WTC11 (cell line): ENCODE results near the gene MARCKSL1. TPM values are rescaled to one million over a fixed set of nuclear protein-coding genes. Genes with fewer than 3 reads are reported as not detected.

Source experiments
- ATAC-seq: fragments of 200-7000 bp; cut with Tn5 transposase; 2 replicates; pipeline ENCODE4 v1.10.0; 2021; ENCODE audit warnings: mild to moderate bottlenecking, moderate library complexity
- CTCF ChIA-PET: fragments of 300-600 bp; sonication (Branson Sonifier 250); formaldehyde crosslinking; loops from one replicate; lab custom pipeline; 2021; ENCODE audit warnings: antibody characterized with exemption; lab: Charles Lee
- POLR2A ChIA-PET: fragments of 350-600 bp; sonication (Branson Sonifier 250); formaldehyde crosslinking; loops from one replicate; lab custom pipeline; 2021; ENCODE audit warnings: antibody characterized with exemption; lab: Charles Lee
- DNase-seq: peaks from one replicate; pipeline ENCODE4 v3.0.0; 2021; ENCODE audit warnings: low spot score
- H3K27ac Mint-ChIP-seq: 2 replicates; pipeline ENCODE4 v1.8.0; 2021; ENCODE audit warnings: mixed read lengths
- H3K27me3 Mint-ChIP-seq: 2 replicates; pipeline ENCODE4 v1.8.0; 2021; ENCODE audit warnings: low read depth, mild to moderate bottlenecking, moderate library complexity, mixed read lengths
- H3K36me3 Mint-ChIP-seq: 2 replicates; pipeline ENCODE4 v1.8.0; 2021; ENCODE audit warnings: mixed read lengths
- H3K4me1 Mint-ChIP-seq: 2 replicates; pipeline ENCODE4 v1.8.0; 2022; ENCODE audit warnings: mixed read lengths
- H3K4me3 Mint-ChIP-seq: 2 replicates; pipeline ENCODE4 v1.8.0; 2021; ENCODE audit warnings: mild to moderate bottlenecking, moderate library complexity, mixed read lengths
- H3K9me3 Mint-ChIP-seq: 2 replicates; pipeline ENCODE4 v1.8.0; 2021; ENCODE audit warnings: mixed read lengths
- ARID4B ChIP-seq: sonication (generic); formaldehyde crosslinking; IDR thresholded peaks from 2 replicates; pipeline ENCODE4 v1.8.0; 2023; ENCODE audit warnings: missing genetic modification reagents, mild to moderate bottlenecking, borderline replicate concordance
- ESRRA ChIP-seq: sonication (generic); formaldehyde crosslinking; IDR thresholded peaks from 2 replicates; pipeline ENCODE4 v1.8.1; 2022; ENCODE audit warnings: mild to moderate bottlenecking, missing genetic modification reagents, borderline replicate concordance
- FOXK1 ChIP-seq: sonication (generic); formaldehyde crosslinking; IDR thresholded peaks from 2 replicates; pipeline ENCODE4 v1.8.0; 2022; ENCODE audit warnings: mild to moderate bottlenecking, moderate library complexity, missing genetic modification reagents
- HMGA2 ChIP-seq: fragments of 250-450 bp; sonication (Bioruptor Pico); IDR thresholded peaks from 2 replicates; pipeline ENCODE4 v1.4.0; 2021; ENCODE audit warnings: mild to moderate bottlenecking, moderate library complexity
- HMGXB4 ChIP-seq: sonication (generic); formaldehyde crosslinking; IDR thresholded peaks from 2 replicates; pipeline ENCODE4 v1.8.1; 2023; ENCODE audit warnings: mild to moderate bottlenecking, moderate library complexity, missing genetic modification reagents
- JAZF1 ChIP-seq: fragments of 250-450 bp; sonication (Bioruptor Pico); IDR thresholded peaks from 2 replicates; pipeline ENCODE4 v1.9.0; 2021; ENCODE audit warnings: moderate library complexity, mild to moderate bottlenecking, inconsistent platforms
- NFYB ChIP-seq: sonication (generic); formaldehyde crosslinking; conservative IDR thresholded peaks from 2 replicates; pipeline ENCODE4 v1.8.0; 2022; ENCODE audit warnings: low read depth, missing genetic modification reagents
- PRRX2 ChIP-seq: fragments of 250-450 bp; sonication (Bioruptor Pico); IDR thresholded peaks from 2 replicates; pipeline ENCODE4 v1.8.0; 2021; ENCODE audit warnings: mild to moderate bottlenecking
- RELA ChIP-seq: sonication (generic); formaldehyde crosslinking; IDR thresholded peaks from 2 replicates; pipeline ENCODE4 v1.8.1; 2022; ENCODE audit warnings: missing genetic modification reagents, mild to moderate bottlenecking, borderline replicate concordance
- TEAD1 ChIP-seq: sonication (generic); formaldehyde crosslinking; IDR thresholded peaks from 2 replicates; pipeline ENCODE4 v1.8.0; 2022; ENCODE audit warnings: mild to moderate bottlenecking, missing genetic modification reagents
- ZBTB21 ChIP-seq: sonication (generic); formaldehyde crosslinking; IDR thresholded peaks from 2 replicates; pipeline ENCODE4 v1.8.1; 2023; ENCODE audit warnings: mild to moderate bottlenecking, missing genetic modification reagents, borderline replicate concordance
- ZMAT4 ChIP-seq: fragments of 250-450 bp; sonication (Bioruptor Pico); IDR thresholded peaks from 2 replicates; pipeline ENCODE4 v1.9.0; 2021; ENCODE audit warnings: mild to moderate bottlenecking
- ZNF121 ChIP-seq: sonication (generic); formaldehyde crosslinking; IDR thresholded peaks from 2 replicates; pipeline ENCODE4 v1.8.0; 2023; ENCODE audit warnings: missing genetic modification reagents
- ZNF138 ChIP-seq: sonication (generic); formaldehyde crosslinking; conservative IDR thresholded peaks from 2 replicates; pipeline ENCODE4 v1.8.1; 2022; ENCODE audit warnings: mild to moderate bottlenecking, moderate library complexity, missing genetic modification reagents
- ZNF423 ChIP-seq: fragments of 250-450 bp; sonication (Bioruptor Pico); IDR thresholded peaks from 2 replicates; pipeline ENCODE4 v2.1.2; 2022; ENCODE audit warnings: mild to moderate bottlenecking, moderate library complexity
- ZNF532 ChIP-seq: fragments of 250-450 bp; sonication (Bioruptor Pico); IDR thresholded peaks from 2 replicates; pipeline ENCODE4 v1.9.0; 2021; ENCODE audit warnings: mild to moderate bottlenecking, borderline replicate concordance
- total RNA-seq: library from RNA; stranded (reverse); gene quantifications from 3 replicates; pipeline ENCODE4 v1.2.3, GENCODE V29; 2021

Gene MARCKSL1
- total RNA-seq, 1 experiment from 2014 or later = 450 TPM

GRCh38 chr1:32372149-32372756 lies 36.2 kb upstream of the MARCKSL1 start:
- ChIA-PET CTCF (interaction anchor here (0.9 kb wide), 1 partner anchor 21 kb away, joined by 3 read pairs; no protein-coding TSS in a partner anchor), POLR2A (no interaction called here)
- TF ChIP-seq ZNF138 (CRISPR knock-in tag) = no peak
- no peak for TF ChIP-seq ZNF423 (CRISPR knock-in tag)
- TF ChIP-seq NFYB (CRISPR knock-in tag) = no peak
- no peak for TF ChIP-seq ZNF532
- Mint-ChIP-seq H3K9me3 (no peaks in the 10 kb centered on the region), H3K27me3 (no peaks in the 10 kb centered on the region), H3K4me3 (no peak overlapping the region), H3K27ac (no peak overlapping the region), H3K36me3 (peaks cover 59% of the 10 kb centered on the region), H3K4me1 (no peaks in the 10 kb centered on the region)
- DNase-seq (no peak), ATAC-seq (no peak)

GRCh38 chr1:32367912-32368635 lies 32.0 kb upstream of the MARCKSL1 start:
- Mint-ChIP-seq H3K4me1 (no peaks in the 10 kb centered on the region), H3K9me3 (no peaks in the 10 kb centered on the region), H3K27me3 (no peaks in the 10 kb centered on the region), H3K27ac (no peak overlapping the region), H3K4me3 (no peak overlapping the region), H3K36me3 (peaks cover 30% of the 10 kb centered on the region)
- DNase-seq (no peak), ATAC-seq (no peak)
- ChIA-PET POLR2A (no interaction called here), CTCF (no interaction called here)
- TF ChIP-seq HMGA2 (CRISPR knock-in tag) = no peak
- peak; percentile 76; the same call in 1 of the 2 replicates for TF ChIP-seq ZNF121 (CRISPR knock-in tag)

GRCh38 chr1:32365445-32365844 lies 29.4 kb upstream of the MARCKSL1 start:
- no peak overlapping the region for H3K27ac Mint-ChIP-seq
- no peak for TF ChIP-seq TEAD1 (CRISPR knock-in tag)
- no peak for TF ChIP-seq FOXK1
- TF ChIP-seq ZBTB21 (CRISPR knock-in tag) = no peak
- TF ChIP-seq PRRX2 (CRISPR knock-in tag) = no peak
- TF ChIP-seq, all 79 proteins: peak for 0
- ATAC-seq (no peak), DNase-seq (no peak)
- POLR2A ChIA-PET = interaction anchor here (1.4 kb wide), 1 partner anchor 12 kb away, joined by 3 read pairs; no protein-coding TSS in a partner anchor
- H3K27me3 Mint-ChIP-seq = peaks cover 16% of the 10 kb centered on the region
- peaks cover 17% of the 10 kb centered on the region for H3K36me3 Mint-ChIP-seq
- CTCF ChIA-PET = interaction anchor here (0.6 kb wide), 1 partner anchor 155 kb away, joined by 3 read pairs; no protein-coding TSS in a partner anchor
- H3K4me3 Mint-ChIP-seq = no peak overlapping the region
- H3K9me3 Mint-ChIP-seq = no peaks in the 10 kb centered on the region
- peaks cover 10% of the 10 kb centered on the region for H3K4me1 Mint-ChIP-seq

- Mint-ChIP-seq H3K9me3 (no peaks in the 10 kb centered on the region), H3K36me3 (peaks cover 17% of the 10 kb centered on the region), H3K4me3 (no peak overlapping the region), H3K4me1 (peaks cover 10% of the 10 kb centered on the region), H3K27ac (no peak overlapping the region), H3K27me3 (peaks cover 22% of the 10 kb centered on the region)
- no peak for DNase-seq
- POLR2A ChIA-PET = interaction anchor here (1.4 kb wide), 1 partner anchor 11 kb away, joined by 3 read pairs; no protein-coding TSS in a partner anchor
- CTCF ChIA-PET = interaction anchor here (0.6 kb wide), 1 partner anchor 329 kb away, joined by 6 read pairs; no protein-coding TSS in a partner anchor
- no peak for ATAC-seq
- TF ChIP-seq ESRRA (no peak), RELA (no peak), JAZF1 (CRISPR knock-in tag) (no peak), ARID4B (CRISPR knock-in tag) (no peak), HMGXB4 (no peak), ZMAT4 (no peak)
These were observed 28.8 kb upstream of the MARCKSL1 start for GRCh38 chr1:32364836-32365235.
